Suprapubic skin (tissue), 3 donors: Measurements from ENCODE around the gene INSIG1.

Experiments used
- CTCF ChIP-seq, 2 donors: fragments of 200-600 bp in 1 of 2; fragments of 450-650 bp in 1 of 2; sonication (generic) in 1 of 2; IDR thresholded peaks; one replicate each; pipeline ENCODE4 v1.5.1; 2016 to 2019; ENCODE audit warnings: antibody characterized with exemption in 2 of 2, mild to moderate bottlenecking in 1 of 2, moderate library complexity in 1 of 2
- EP300 ChIP-seq: sonication (generic); formaldehyde crosslinking; IDR thresholded peaks from one replicate; pipeline ENCODE4 v1.6.1; 2017; ENCODE audit warnings: antibody characterized with exemption
- POLR2A ChIP-seq, 2 donors: fragments of 450-650 bp; IDR thresholded peaks; one replicate each; pipeline ENCODE4 v1.6.1; 2017; ENCODE audit warnings: antibody characterized with exemption in 2 of 2, mild to moderate bottlenecking in 2 of 2, moderate library complexity in 2 of 2

- no peak for TF ChIP-seq EP300
- no peak for TF ChIP-seq CTCF (IDR thresholded peaks at IDR 0.05)
- no peak for TF ChIP-seq POLR2A (IDR thresholded peaks at IDR 0.05)
Measured at GRCh38 chr7:155324918-155325235, 27.2 kb downstream of the INSIG1 start.
